IPS-18c (cell line): Measurements from ENCODE around the gene CBLN1.

Experiments used
- H3K4me3 ChIP-seq: 2 replicates; pipeline ENCODE4 v1.7.0; 2013; ENCODE audit warnings: low read depth, mild to moderate bottlenecking, low read length, moderate library complexity; ENCODE audit not compliant: insufficient read depth
- H3K9me3 ChIP-seq: one replicate; pipeline ENCODE4 v1.6.1; 2013; ENCODE audit warnings: mild to moderate bottlenecking, low read length, moderate library complexity; ENCODE audit not compliant: control insufficient read depth, insufficient read depth

The CBLN1 gene

DNA sequence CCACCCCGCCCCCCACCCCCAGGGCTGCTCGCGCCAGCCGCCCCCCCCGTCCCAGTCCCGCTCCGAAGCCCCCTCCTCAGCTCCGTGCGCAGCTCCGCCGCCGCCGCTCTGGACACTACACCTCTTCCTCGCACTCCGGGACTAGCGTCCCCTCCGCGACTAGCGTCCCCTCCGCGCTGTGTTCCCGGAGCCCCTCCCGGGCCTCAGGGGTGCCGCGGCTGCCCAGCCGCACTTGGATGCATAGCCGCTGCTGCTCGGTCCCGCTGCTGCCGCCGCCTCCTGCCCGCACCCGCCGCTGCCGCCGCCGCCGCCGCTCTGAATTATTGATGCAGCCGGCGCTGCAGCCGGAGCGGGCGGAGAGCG is at the start of gene CBLN1:
Gene CBLN1 (minus strand): TSS at position 359 of the 363 bp plus-strand sequence. CDS start 373 bp downstream, outside the sequence.
- H3K9me3 ChIP-seq = no peaks in the 10 kb centered on the region

DNA sequence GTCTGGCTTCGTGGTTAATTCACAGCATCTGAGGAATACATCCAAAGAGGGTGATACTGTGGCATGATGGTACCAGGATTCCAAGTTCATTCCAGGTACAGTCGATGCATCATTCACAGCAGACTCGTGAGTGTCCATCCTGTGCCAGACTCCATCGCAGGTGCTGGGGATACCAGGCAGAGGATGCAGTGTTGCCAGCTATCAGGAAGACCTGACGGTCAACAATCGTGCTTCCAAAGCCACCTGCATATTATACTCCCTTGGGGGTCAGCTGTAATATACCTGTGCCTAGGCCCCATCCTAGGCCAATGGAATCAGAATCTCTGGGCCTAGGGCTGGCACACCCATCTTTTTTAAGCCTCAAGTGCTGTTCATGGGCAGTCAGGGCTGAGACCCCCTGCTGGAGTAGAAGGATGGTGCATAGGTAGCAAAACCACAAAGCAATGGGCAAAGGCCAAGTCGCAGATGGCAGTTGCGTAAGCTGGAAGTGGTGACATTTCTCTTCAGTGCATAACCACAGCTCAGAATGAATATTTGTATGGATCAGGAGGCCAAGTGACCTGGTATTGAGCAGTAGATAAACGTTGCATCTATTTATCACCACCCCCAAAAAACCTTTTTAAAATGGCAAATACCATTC is 49.0 kb upstream of the CBLN1 start:
- H3K4me3 ChIP-seq = no peak overlapping the region
- H3K9me3 ChIP-seq = no peaks in the 10 kb centered on the region

More for the DNA sequence above, at the start of gene CBLN1:
- H3K4me3 ChIP-seq = peak within 1 kb of the TSS; percentile 63

DNA sequence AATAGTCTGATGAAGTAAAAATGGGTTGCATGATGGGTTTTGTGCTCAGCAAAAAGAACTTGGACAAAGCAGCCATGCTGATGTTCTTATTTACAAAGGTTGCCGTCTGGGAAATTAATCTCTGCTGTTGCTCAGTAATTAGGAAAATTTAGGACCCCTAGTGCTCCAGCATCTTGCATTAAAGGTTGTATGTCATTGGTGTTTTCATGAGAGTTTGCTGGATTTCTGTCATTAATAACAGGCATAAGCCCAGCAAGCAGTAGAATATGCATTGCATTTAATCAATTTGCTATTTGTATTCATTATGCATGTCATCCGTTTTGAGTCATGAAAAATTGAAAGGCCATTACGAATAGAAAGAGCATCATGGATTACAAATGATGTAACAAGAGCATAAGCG is 46.7 kb upstream of the CBLN1 start:
- Histone ChIP-seq H3K9me3 (no peaks in the 10 kb centered on the region), H3K4me3 (no peak overlapping the region)

DNA sequence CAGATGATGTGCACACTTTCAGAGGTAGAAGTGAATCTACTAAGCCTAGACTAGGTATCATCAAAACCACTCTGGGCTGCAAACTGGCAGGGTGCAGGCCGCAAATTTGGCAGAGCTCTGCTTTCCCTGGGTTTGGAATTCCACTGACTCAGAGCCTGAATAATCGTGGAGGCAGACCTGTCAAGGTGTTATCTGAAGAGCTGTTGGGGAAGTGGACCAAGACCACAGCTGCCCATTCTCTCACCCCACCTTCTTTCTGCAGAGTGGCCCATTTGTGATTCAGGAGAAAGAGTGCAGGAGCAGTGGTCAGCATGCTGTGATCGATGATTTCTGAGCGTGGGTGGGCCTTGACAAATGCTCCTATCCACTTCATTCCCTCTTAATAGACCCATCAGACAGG is 45.8 kb upstream of the CBLN1 start:
- Histone ChIP-seq H3K9me3 (no peaks in the 10 kb centered on the region), H3K4me3 (no peak overlapping the region)

DNA sequence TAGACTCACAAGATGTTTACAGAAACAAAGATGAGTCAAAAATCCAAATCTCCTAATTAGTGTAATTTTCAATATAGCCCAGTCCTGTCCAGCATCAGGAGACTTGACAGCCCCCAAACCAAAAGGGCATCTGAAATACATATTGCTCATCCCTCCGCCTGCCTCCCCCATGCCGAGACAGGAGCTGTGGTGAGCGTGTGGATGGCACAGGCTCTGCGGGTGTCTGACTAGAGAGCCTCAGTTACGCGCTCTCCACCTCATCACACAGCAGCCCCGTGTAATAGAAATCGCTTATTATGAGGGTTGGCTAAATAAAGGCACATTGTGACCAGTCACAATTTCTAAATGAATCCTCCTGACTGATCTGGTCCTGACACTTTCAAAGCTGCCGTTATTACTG is 43.1 kb upstream of the CBLN1 start:
- H3K4me3 ChIP-seq = no peak overlapping the region

DNA sequence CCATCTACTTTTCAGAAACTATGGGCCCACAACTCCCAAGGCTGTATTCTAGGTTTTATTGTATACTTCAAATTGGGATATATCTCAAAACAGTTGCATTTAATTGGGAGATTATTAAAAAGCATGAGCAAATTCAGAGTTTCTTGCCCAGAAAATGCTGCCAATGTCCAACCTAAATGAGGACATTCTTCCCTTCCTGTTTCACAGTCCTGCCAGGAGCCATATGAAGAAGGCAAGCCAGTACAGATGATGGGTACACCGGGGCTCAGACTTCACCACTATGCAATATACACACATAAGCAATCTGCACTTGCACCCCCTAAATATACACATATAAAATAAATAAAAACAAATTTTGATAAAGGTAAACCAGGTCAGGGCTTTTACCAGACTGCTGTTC is 34.0 kb upstream of the CBLN1 start:
- H3K9me3 ChIP-seq = no peaks in the 10 kb centered on the region
- H3K4me3 ChIP-seq = no peak overlapping the region

More for the DNA sequence above, 43.1 kb upstream of the CBLN1 start:
- H3K9me3 ChIP-seq = no peaks in the 10 kb centered on the region

DNA sequence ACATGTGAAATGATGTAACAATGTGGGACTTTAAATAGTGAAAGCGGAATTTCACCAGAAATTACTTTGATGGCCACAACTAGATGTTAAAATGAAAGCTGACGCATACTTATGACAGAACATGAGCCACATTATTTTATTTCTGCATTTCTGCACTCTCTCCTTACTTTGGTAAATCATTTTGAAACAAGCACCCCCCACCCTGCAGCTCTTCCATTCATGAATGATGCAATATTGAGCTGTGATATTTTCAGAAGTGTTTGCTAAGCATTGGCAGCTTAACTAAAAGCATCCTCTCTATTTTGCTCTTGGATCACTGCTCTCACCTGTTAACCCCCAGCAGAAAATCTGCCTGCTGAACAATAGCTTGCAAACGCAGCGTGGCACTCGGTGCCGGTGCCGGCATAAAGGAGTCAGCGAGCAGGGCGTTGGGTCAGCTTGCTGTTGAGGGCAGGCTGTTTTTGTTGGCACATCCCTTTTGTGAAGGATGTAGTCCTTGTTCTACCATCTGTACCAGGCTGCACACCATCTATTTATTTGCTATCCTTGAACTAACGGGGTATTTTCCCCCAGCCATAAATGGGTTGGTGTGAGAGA is 30.8 kb upstream of the CBLN1 start:
- Histone ChIP-seq H3K4me3 (no peak overlapping the region), H3K9me3 (no peaks in the 10 kb centered on the region)

DNA sequence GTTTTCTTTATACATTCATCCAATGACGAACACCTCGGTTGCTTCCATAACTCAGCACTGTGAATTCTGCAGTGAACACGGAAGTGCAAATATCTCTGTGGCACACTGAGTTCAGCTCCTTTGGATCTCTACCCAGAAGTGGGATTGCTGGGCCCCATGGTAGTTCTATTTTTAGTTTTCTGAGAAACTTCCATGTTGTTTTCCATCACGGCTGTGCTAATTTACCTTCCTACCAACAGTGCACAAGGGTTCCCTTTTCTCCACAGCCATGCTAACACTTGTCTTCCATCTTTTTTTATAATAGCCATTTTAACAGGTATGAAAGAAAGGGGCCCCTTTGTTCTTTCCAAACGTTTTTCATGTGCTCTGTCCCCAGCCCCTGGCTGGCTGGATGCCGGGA is 30.2 kb upstream of the CBLN1 start:
- Histone ChIP-seq H3K4me3 (no peak overlapping the region), H3K9me3 (no peaks in the 10 kb centered on the region)

DNA sequence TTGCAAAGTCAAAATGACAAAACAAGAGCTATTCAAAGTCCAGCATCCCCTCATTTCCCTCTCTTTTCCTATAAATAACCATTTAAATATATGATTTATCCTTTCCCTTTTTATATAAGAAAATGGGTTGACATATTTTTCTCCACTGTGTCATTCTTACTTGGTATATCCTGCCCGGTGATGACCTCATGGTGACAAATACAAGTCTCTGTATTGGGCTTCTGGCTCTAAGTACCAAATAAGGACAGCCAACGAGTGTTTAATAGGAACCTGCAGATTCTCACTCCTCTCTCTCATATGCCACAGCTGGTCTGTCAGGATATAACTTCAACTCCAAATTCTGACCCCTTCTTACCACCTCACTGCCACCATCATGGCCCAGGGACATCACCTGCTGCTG is 25.5 kb upstream of the CBLN1 start:
- Histone ChIP-seq H3K9me3 (no peaks in the 10 kb centered on the region), H3K4me3 (no peak overlapping the region)

DNA sequence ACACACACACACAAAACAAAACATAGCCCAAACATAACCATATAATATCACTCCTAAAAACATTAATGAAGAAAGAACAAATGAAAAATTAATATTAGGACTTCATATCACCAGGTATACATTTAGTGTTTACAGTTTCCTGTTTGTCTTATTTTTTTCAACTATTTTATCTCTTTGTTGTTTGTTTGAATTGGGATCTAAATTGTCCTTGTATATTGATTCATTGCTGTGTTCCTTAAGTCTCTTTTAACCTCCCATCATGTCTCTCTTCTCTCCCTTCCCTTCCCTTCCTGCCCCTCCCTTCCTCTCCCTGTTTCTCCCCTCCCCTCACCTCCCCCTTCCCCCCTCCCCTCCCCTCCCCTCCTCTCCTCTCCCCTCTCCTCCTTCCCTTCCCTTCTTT is 23.8 kb upstream of the CBLN1 start:
- Histone ChIP-seq H3K4me3 (no peak overlapping the region), H3K9me3 (no peaks in the 10 kb centered on the region)

DNA sequence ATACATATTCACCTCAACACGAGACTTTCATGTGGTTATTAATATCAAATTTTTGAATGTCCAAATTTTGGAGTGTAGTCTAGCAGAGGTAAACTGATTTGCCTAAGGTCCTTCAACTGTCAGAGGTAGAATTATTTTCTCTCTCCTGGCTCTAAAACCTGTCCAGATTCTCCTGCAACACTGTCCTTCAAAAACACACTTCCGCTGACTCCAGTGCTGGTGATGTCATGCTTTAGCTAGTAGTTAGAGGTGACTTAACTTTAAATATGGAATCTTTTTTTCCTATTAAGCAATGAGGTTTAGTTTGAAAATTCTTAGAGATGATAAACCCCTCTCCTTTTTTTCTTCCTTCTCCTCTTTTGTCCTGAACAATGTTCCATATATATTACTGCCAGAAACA is 10.8 kb upstream of the CBLN1 start:
- no peak overlapping the region for H3K4me3 ChIP-seq

DNA sequence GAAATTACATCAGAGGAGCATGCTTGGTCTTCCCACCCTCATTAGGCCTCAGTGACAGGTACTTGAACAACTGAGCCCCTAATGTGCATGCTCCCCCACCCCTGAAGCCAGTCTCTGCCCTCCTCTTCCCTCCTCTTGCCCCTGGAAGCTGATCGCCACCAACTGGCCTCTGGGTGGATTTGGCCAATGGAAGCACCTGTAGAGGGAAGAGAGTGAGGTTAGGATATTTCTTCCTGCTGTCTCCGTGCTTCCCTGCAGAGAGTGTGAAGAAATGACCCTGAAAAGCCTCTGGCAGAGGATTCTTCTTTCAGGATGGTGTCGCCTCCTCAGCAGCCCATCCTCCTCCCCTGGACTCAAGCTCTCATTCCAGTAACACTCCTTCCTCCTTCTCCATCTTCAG is 5.9 kb upstream of the CBLN1 start:
- Histone ChIP-seq H3K9me3 (no peaks in the 10 kb centered on the region), H3K4me3 (no peak overlapping the region)

More for the DNA sequence above, 10.8 kb upstream of the CBLN1 start:
- no peaks in the 10 kb centered on the region for H3K9me3 ChIP-seq

DNA sequence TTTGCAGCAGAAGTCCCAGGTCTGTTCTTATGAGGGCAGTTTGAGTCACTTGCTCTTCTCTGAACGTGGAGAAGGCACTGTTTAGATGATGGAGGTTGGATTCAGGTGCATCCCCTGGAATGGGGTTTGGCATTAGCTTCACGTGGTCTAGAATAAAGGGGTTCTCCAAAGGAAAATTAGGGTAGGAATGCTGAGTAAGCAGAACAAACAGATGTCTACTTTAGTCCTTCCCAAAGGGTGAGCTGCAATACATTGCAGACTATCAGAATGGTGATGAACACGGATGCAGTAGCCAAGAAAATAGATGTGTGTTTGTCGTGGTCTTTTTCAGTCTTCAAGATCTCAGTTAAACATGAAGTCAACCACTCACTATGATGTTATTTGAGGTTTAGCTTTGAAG is 3.3 kb upstream of the CBLN1 start:
- no peaks in the 10 kb centered on the region for H3K9me3 ChIP-seq
- H3K4me3 ChIP-seq = no peak overlapping the region

DNA sequence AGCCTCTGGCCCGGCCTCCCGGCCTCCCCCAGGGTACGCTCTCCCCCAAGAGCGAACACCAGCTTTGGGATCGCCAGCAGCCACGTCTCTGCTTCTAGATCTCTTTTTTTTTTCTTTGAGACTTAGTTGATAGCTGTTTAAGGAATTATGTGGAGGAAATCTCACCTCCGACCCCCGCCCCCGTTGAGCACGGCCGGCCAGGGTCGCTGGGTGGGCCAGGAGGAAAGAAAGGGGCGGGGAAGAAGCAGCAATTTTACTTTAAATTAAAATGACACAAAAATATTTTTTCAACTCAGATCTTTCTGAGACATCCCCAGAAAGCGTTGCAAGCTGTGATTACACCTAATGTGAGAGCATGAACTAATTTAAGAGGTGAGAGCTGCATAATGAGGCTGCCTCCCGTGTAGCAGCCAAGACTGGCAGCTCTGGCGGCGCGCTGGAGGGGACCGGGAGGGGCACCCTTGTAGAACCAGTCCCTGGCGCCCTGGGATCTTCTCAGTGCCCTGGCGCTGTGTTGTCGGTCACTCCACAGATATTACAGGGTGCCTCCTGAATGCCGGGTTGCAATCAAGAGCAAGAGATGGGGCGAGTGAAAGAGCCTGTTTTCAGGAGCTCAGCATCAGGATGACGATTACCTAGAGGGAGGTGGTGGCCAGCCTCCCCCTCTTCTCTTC is 1.9 kb upstream of the CBLN1 start:
- no peaks in the 10 kb centered on the region for H3K9me3 ChIP-seq
- H3K4me3 ChIP-seq = peak overlapping the region; percentile 63; the same call in 1 of the 2 replicates

DNA sequence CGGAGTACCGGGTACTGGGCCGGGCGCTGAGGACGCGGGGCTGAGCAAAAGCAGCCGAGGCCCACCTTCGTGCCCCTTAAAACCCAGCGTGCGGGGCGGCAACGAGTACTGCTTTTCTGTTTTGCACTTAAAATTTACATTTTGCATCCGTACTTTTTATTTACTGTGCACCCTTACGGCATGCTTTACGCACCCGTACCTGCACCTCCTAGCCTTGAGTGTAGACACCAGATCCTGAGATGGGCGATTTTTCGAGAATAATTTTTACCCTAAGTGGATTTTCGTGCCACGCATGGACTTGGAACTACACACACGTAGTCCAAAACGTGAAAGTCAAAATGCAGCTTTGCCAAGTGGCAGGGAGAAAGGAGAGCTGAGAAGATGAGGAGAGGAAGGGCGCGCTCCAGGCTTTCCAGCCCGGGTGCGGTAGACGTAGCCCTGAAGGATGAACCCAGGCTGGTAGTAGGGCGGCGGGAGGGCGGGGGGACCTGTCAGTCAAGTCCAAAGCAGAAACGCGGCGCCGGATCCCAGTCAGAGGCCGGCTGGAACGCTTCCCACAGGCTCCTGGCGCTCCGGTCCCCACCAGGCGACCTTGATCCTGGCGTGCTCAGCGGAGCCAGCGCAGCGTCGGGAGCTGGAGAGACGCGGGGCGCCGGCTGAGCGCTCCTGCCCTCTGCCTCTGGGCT is 1.2 kb upstream of the CBLN1 start:
- H3K4me3 ChIP-seq = peak overlapping the region; percentile 63
- no peaks in the 10 kb centered on the region for H3K9me3 ChIP-seq

DNA sequence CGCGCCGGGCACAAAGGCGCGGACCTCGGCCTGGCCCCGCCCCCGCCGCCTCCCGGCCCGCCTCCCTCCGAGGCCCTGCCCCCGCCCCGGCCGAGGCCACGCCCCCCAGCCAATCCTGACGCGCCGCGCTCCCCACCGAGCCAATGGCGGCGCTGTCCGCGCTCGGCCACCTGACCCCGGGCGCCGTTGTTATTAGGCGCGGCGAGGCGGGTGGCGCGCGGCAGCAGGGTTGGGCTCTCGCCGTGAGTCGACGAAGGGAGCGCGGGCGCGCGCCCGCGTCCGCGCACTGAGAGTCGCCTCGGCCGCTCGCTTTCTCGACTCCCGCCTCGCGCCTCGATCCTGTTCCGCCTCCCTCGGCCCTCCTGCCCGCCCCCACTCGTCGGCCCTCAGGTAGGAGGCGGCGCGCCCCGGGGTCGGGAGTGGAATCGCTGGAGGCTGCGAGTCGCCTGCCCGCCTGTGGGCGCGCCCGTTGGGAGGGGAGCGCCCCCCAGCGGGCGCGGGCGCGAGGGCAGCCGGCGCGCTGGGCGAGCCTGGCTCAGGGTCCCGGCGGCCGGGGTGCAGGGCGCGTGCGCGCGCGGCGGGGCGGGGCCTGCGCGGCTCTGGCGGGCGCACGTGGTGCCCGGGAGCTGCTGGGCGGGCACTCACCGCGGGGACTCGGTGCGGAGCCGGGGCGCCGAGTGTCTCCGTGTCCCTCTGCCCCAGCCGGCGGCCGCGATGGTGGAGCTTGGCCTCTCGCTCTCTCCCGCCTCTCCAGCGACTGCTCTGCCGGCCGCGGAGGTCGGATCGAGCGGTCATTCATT is 405 bp upstream of the CBLN1 start:
- peak overlapping the region; percentile 63 for H3K4me3 ChIP-seq
- H3K9me3 ChIP-seq = no peaks in the 10 kb centered on the region

DNA sequence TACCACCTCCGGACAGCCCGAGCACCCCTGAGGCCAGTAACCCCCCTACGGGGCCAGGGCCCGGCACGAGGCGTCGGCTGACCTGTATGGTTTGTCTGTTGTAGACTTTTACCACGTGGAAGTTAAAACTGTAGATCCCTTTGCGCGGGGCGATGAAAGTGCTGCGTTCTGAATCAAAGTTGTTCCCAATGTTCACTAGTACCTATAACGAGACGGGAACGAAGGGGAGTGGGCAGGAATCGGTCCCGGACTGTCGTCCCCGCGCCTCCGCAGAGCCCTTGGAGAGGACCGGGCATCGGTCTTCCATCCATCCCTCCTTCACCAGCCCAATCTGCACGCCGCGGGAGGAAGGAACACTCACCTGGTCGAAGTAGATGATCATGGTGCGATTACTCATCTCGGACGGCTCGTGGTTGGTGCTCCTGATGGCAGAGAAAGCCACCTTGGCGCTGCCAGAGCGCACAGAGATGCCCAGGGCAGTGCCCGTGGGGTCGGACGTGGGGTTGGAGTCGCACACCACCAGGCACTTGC is 732 bp downstream of the CBLN1 start:
- H3K4me3 ChIP-seq = peak overlapping the region; percentile 48
- H3K9me3 ChIP-seq = no peaks in the 10 kb centered on the region
